ENCODE results near the gene CCDC148. TPM values are rescaled to one million over a fixed set of nuclear protein-coding genes. Genes with fewer than 3 reads are reported as not detected.
A peak's percentile ranks its signal among the peaks of the same experiment; 100 is the strongest.

Gene CCDC148
- total and polyA plus RNA-seq, 2 donors from 2014 or later, result 6.6 to 21.0 TPM

DNA sequence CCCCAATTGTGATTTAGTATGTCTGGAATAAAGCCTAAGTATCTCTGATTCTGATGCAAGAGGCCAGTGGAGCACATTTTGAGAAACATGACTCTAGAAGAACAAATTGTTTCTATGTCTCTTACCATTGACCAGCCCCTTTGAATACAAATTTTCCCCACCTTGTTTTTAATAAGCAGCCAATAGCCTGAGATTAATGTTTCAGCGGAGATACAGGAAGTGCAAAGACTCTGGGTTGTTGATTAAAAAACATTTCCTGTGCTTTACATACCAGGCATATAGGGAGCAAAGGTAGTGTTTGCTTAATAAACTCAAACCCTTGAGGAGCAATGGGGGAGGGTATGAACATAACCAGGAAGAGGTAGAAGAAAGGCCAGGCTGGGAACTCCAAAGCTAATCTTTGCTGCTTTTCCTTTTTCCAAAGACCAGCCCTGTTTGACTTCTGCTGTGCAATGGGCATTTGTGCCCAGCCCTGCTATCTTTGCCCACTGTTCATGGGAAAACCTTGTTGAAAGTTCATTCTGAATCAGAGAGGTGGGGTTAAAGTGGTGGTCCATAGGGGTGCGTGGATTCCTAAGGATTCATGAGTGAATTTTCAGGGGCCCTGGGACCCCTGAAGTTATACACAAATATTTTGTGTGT lies 325.6 kb downstream of the CCDC148 start:
- H3K27ac ChIP-seq (ENCODE audit: low read depth in 2 of 2, low read length in 2 of 2), result peak overlapping the region; percentile 91
- TF ChIP-seq, protein P1, sequence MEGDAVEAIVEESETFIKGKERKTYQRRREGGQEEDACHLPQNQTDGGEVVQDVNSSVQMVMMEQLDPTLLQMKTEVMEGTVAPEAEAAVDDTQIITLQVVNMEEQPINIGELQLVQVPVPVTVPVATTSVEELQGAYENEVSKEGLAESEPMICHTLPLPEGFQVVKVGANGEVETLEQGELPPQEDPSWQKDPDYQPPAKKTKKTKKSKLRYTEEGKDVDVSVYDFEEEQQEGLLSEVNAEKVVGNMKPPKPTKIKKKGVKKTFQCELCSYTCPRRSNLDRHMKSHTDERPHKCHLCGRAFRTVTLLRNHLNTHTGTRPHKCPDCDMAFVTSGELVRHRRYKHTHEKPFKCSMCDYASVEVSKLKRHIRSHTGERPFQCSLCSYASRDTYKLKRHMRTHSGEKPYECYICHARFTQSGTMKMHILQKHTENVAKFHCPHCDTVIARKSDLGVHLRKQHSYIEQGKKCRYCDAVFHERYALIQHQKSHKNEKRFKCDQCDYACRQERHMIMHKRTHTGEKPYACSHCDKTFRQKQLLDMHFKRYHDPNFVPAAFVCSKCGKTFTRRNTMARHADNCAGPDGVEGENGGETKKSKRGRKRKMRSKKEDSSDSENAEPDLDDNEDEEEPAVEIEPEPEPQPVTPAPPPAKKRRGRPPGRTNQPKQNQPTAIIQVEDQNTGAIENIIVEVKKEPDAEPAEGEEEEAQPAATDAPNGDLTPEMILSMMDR (IDR thresholded peaks at IDR 0.05; ENCODE audit: borderline replicate concordance, extremely low read depth, insufficient read depth), result no peak
- peak overlapping the region in 1 of 3 donors; percentile 40 for H3K9ac ChIP-seq (ENCODE audit: low read length in 3 of 3)
- DNase-seq, result peak in 2 of 5 donors; percentile 46 to 72
- H3K9me3 ChIP-seq (ENCODE audit: control insufficient read depth in 2 of 3, insufficient read depth in 1 of 3, low read length in 3 of 3), result no peaks in the 10 kb centered on the region
- H3K27me3 ChIP-seq (ENCODE audit: control insufficient read depth, insufficient read depth, low read length), result no peaks in the 10 kb centered on the region
- H3K4me3 ChIP-seq (ENCODE audit: low read length in 3 of 3), result no peak overlapping the region
- FAIRE-seq, result peak; percentile 30
- peaks cover 0 to 58% (median 14%) of the 10 kb centered on the region in 3 donors for H3K4me1 ChIP-seq (ENCODE audit: control insufficient read depth in 2 of 3, insufficient read depth in 2 of 3, low read depth in 1 of 3, low read length in 3 of 3)
- intact Hi-C loops (cut with DNase I), result no loop called here
- no peaks in the 10 kb centered on the region for H3K36me3 ChIP-seq (ENCODE audit: control insufficient read depth in 2 of 3, insufficient read depth in 3 of 3, low read length in 3 of 3)

DNA sequence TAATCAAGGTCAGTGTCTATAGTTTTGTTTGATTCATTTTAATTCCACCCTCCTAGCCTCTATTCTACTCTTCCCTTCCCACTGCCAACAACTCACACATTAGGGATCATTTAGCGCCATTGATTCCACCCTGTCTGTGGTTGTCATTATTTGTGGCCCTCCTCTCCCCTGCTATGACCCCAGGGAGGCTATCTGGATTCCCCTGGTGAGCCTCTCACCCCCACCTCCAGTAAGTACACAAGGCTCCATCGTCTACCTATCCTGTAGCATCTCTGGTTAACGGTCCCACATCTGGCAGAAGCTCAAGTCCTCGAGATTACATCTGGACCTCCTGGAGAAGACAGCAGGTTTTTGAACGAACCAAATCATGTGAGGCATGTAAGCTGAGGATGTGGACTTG lies 327.5 kb downstream of the CCDC148 start:
- Histone ChIP-seq H3K27ac (ENCODE audit: low read depth in 2 of 2, low read length in 2 of 2) (peak overlapping the region; percentile 58 to 62), H3K4me1 (ENCODE audit: control insufficient read depth in 2 of 3, insufficient read depth in 2 of 3, low read depth in 1 of 3, low read length in 3 of 3) (peaks cover 0 to 65% (median 15%) of the 10 kb centered on the region in 3 donors), H3K9ac (ENCODE audit: low read length in 3 of 3) (no peak overlapping the region), H3K27me3 (ENCODE audit: control insufficient read depth, insufficient read depth, low read length) (no peaks in the 10 kb centered on the region), H3K36me3 (ENCODE audit: control insufficient read depth in 2 of 3, insufficient read depth in 3 of 3, low read length in 3 of 3) (no peaks in the 10 kb centered on the region), H3K4me3 (ENCODE audit: low read length in 3 of 3) (no peak overlapping the region), H3K9me3 (ENCODE audit: control insufficient read depth in 2 of 3, insufficient read depth in 1 of 3, low read length in 3 of 3) (no peaks in the 10 kb centered on the region)
- TF ChIP-seq, protein P1 (IDR thresholded peaks at IDR 0.05; ENCODE audit: borderline replicate concordance, extremely low read depth, insufficient read depth), result no peak
- FAIRE-seq (no peak), DNase-seq (no peak)
- intact Hi-C loops (cut with DNase I), result no loop called here

DNA sequence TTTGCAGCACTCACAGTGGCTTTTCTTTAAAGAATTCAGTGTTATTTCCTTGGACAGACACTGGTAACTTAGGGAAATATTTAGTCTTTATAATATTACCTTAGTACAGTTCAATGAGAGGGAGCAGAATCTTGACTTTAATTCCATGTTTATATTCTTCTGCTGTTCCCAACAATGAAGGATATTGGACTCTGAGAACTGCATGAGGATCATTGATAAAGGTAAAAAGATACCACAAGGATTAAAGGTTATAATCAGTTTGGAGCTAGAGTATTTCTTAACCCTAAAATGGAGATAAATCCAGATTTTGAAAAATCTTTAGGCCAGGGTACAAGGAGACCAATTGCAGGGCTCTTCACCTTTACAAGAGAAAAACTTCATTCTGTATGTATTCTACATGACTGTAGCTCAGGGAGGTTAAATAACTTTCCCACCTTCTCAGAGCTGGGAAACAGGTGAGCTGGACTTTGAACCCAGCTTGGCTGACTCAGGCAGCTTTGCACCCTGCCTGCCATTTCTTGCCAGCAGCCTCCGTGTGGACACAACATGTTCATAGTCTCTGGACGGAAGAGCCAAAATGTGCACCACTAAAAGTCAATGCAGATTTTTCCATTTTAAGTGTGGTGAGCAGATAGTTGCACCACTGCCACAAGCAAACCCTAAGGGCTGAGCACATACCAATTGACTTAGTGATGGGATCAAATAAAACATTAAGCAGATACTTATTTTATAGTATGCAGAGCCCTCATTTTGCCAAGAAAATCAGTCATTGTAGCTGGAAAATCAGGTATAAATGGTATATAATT lies 328.2 kb downstream of the CCDC148 start:
- no peak overlapping the region for H3K9ac ChIP-seq (ENCODE audit: low read length in 3 of 3)
- H3K27ac ChIP-seq (ENCODE audit: low read depth in 2 of 2, low read length in 2 of 2), result peak overlapping the region; percentile 58 to 62
- no peak overlapping the region for H3K4me3 ChIP-seq (ENCODE audit: low read length in 3 of 3)
- no peaks in the 10 kb centered on the region for H3K9me3 ChIP-seq (ENCODE audit: control insufficient read depth in 2 of 3, insufficient read depth in 1 of 3, low read length in 3 of 3)
- FAIRE-seq (no peak), DNase-seq (peak in 1 of 5 donors; percentile 20)
- H3K27me3 ChIP-seq (ENCODE audit: control insufficient read depth, insufficient read depth, low read length), result no peaks in the 10 kb centered on the region
- H3K36me3 ChIP-seq (ENCODE audit: control insufficient read depth in 2 of 3, insufficient read depth in 3 of 3, low read length in 3 of 3), result no peaks in the 10 kb centered on the region
- peaks cover 0 to 65% (median 15%) of the 10 kb centered on the region in 3 donors for H3K4me1 ChIP-seq (ENCODE audit: control insufficient read depth in 2 of 3, insufficient read depth in 2 of 3, low read depth in 1 of 3, low read length in 3 of 3)
- TF ChIP-seq, protein P1 (IDR thresholded peaks at IDR 0.05; ENCODE audit: borderline replicate concordance, extremely low read depth, insufficient read depth), result no peak
- intact Hi-C loops (cut with DNase I), result no loop called here
